H1 (cell line): Measurements from ENCODE around the gene RPTOR. TPM values are rescaled to one million over a fixed set of nuclear protein-coding genes. Genes with fewer than 3 reads are reported as not detected.

ENCODE experiments used
- JUN ChIP-seq: IDR thresholded peaks from 2 replicates; pipeline ENCODE4 v1.6.1; 2011; ENCODE audit warnings: low read depth, mild to moderate bottlenecking, improper control_type of control experiment, low read length
- RXRA ChIP-seq: IDR thresholded peaks from 2 replicates; pipeline ENCODE4 v1.6.1; 2011; ENCODE audit warnings: low read depth, mild to moderate bottlenecking, low read length, moderate library complexity; ENCODE audit not compliant: insufficient read depth
- polyA plus RNA-seq, 7 experiments: library from polyadenylated mRNA; depleted of rRNA in 3 of 7; stranded (reverse) in 5 of 7; unstranded in 2 of 7; fragments of >200 nt in 5 of 7; fragments of 200-250 nt in 2 of 7; gene quantifications; 1 replicate in 5 of 7; 2 replicates in 1 of 7; 4 replicates in 1 of 7; pipeline versions ENCODE4 v1.2.1 to v1.2.3, GENCODE V29; 2011 to 2013; ENCODE audit warnings: missing spikeins in 2 of 7, mixed read lengths in 2 of 7
- total RNA-seq: library from RNA; stranded (reverse); fragmentation: NEBNext Ultra II Directional; extraction: Animal tissue kit (Norgen Biotek cat#: 25700); gene quantifications from 2 replicates; pipeline ENCODE4 v1.2.1, GENCODE V29; 2021

RPTOR gene
- total and polyA plus RNA-seq, 2 of the 8 experiments (the other 6 are each of a cell fraction or from before 2014, with no cell fraction given), result 6.9 to 28.7 TPM

GRCh38 chr17:80516171-80516932 lies 28.3 kb upstream of the RPTOR start (continued):
- no peak for TF ChIP-seq RXRA
- TF ChIP-seq JUN, result no peak
